ENCODE measurements around the gene EDNRB.

DNA sequence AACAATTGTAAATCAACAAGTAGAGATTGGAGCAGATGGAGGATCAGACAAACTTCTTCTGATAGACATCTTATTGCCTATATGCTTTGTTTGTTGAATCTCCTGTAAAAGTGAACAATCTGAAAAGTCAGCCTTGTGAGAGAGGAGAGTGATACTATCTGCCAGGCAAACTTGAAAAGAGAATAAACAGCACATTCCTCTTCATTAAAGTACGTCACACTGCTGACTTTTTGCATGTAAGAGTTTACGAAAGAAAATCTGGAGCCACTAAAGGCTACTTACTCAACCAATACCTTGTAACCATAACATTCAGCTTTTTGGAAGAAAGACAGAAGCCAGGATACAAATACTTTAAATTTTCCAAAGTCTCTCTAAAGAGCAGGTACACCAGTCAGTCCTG, 42.5 kb downstream of the EDNRB start:
- TF ChIP-seq, protein P1, sequence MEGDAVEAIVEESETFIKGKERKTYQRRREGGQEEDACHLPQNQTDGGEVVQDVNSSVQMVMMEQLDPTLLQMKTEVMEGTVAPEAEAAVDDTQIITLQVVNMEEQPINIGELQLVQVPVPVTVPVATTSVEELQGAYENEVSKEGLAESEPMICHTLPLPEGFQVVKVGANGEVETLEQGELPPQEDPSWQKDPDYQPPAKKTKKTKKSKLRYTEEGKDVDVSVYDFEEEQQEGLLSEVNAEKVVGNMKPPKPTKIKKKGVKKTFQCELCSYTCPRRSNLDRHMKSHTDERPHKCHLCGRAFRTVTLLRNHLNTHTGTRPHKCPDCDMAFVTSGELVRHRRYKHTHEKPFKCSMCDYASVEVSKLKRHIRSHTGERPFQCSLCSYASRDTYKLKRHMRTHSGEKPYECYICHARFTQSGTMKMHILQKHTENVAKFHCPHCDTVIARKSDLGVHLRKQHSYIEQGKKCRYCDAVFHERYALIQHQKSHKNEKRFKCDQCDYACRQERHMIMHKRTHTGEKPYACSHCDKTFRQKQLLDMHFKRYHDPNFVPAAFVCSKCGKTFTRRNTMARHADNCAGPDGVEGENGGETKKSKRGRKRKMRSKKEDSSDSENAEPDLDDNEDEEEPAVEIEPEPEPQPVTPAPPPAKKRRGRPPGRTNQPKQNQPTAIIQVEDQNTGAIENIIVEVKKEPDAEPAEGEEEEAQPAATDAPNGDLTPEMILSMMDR (IDR thresholded peaks at IDR 0.05): no peak
- no peak for TF ChIP-seq ZFX (IDR thresholded peaks at IDR 0.05; ENCODE audit: borderline replicate concordance)

Data from 22Rv1 (cell line).